ENCODE results near the gene TNIK.

- TF ChIP-seq CTCF (IDR thresholded peaks at IDR 0.05) (no peak), POLR2A (IDR thresholded peaks at IDR 0.05; ENCODE audit: low read depth) (no peak), EP300 (IDR thresholded peaks at IDR 0.05) (no peak), POLR2AphosphoS5 (IDR thresholded peaks at IDR 0.05) (no peak)
Observed at GRCh38 chr3:171387062-171387461, 73.1 kb downstream of the TNIK start.

All from esophagus muscularis mucosa (tissue), 4 donors.